ENCODE measurements around the gene PTPN18. TPM values are rescaled to one million over a fixed set of nuclear protein-coding genes. Genes with fewer than 3 reads are reported as not detected.

Gene PTPN18
- total RNA-seq, 4 donors from 2014 or later: 34.6 to 53.8 (median 39.1) TPM

Small RNA genes lying within 50 kb of the gene (small RNA-seq; reads per million reads assigned to genes)
- 0 reads per million in 4 donors for gene AC132479.1

Other genes with a start within 250 kb of the PTPN18 start
- gene POTEF, start 226.8 kb upstream of the PTPN18 start, total RNA-seq: not detected
- 1 to 10 TPM; 2.0 to 5.1 (median 4.3) TPM for gene CCDC74B, start 210.9 kb upstream of the PTPN18 start, total RNA-seq
- gene SMPD4, start 174.5 kb upstream of the PTPN18 start, total RNA-seq: 10 to 100 TPM; 27.7 to 50.0 (median 37.0) TPM
- gene MZT2B, start 173.8 kb upstream of the PTPN18 start, total RNA-seq: 100 to 1,000 TPM; 144 to 174 (median 154) TPM
- not detected for gene TUBA3E, start 157.6 kb upstream of the PTPN18 start, total RNA-seq
- 100 to 1,000 TPM in 3 of 4 donors, 10 to 100 TPM in 1; 78.8 to 143 (median 113) TPM for gene IMP4, start 13.2 kb upstream of the PTPN18 start, total RNA-seq
- gene POTEI, start 153.3 kb downstream of the PTPN18 start, total RNA-seq: under 1 TPM in 1 of 4 donors, not detected in 3; 0.04 TPM
- gene CFC1B, start 165.2 kb downstream of the PTPN18 start, total RNA-seq: not detected
- under 1 TPM in 1 of 4 donors, not detected in 3; 0.54 TPM for gene CFC1, start 243.5 kb downstream of the PTPN18 start, total RNA-seq